Measurements from ENCODE around the gene GRK2. TPM values are rescaled to one million over a fixed set of nuclear protein-coding genes. Genes with fewer than 3 reads are reported as not detected.

GRK2 gene
- total and polyA plus RNA-seq, 2 of the 13 experiments (the other 11 are each of a cell fraction or from before 2014, with no cell fraction given): 31.3 to 42.4 TPM

- TF ChIP-seq ARHGAP35 (CRISPR knock-in tag; IDR thresholded peaks at IDR 0.05; ENCODE audit: borderline replicate concordance): no peak; the same call in 1 of the 2 replicates
- TF ChIP-seq, protein P1, sequence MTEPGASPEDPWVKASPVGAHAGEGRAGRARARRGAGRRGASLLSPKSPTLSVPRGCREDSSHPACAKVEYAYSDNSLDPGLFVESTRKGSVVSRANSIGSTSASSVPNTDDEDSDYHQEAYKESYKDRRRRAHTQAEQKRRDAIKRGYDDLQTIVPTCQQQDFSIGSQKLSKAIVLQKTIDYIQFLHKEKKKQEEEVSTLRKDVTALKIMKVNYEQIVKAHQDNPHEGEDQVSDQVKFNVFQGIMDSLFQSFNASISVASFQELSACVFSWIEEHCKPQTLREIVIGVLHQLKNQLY (CRISPR knock-in tag; IDR thresholded peaks at IDR 0.05): no peak
- TF ChIP-seq RORA (CRISPR knock-in tag; IDR thresholded peaks at IDR 0.05): no peak
- peak; percentile 41 for TF ChIP-seq ZNF781 (CRISPR knock-in tag; IDR thresholded peaks at IDR 0.05; ENCODE audit: borderline replicate concordance, not compliant biosample characterization)
- TF ChIP-seq CEBPB (IDR thresholded peaks at IDR 0.05; ENCODE audit: borderline replicate concordance, low read depth, low read length): no peak
- TF ChIP-seq ZNF782 (CRISPR knock-in tag; IDR thresholded peaks at IDR 0.05; ENCODE audit: borderline replicate concordance): no peak
- no peak for TF ChIP-seq SP1 (IDR thresholded peaks at IDR 0.05)
- TF ChIP-seq SP1 (CRISPR knock-in tag; IDR thresholded peaks at IDR 0.05): no peak; the same call in 1 of the 2 replicates
- no peak for TF ChIP-seq ZSCAN30 (CRISPR knock-in tag; IDR thresholded peaks at IDR 0.05)
- TF ChIP-seq KAT7 (CRISPR knock-in tag; IDR thresholded peaks at IDR 0.05; ENCODE audit: borderline replicate concordance): no peak
- TF ChIP-seq ARNT2 (CRISPR knock-in tag; IDR thresholded peaks at IDR 0.05; ENCODE audit: low read depth): peak; percentile 34; the same call in 1 of the 2 replicates
- peak; percentile 55 for TF ChIP-seq AGO1 (IDR thresholded peaks at IDR 0.05; ENCODE audit: low read depth, low read length, poor library complexity, severe bottlenecking)
- no peak for TF ChIP-seq ZNF75D (CRISPR knock-in tag; IDR thresholded peaks at IDR 0.05; ENCODE audit: borderline replicate concordance)
- TF ChIP-seq RARG (CRISPR knock-in tag; IDR thresholded peaks at IDR 0.05; ENCODE audit: low read depth): no peak
- TF ChIP-seq ZNF740 (CRISPR knock-in tag; IDR thresholded peaks at IDR 0.05): no peak
- peak; percentile 97 for TF ChIP-seq ELF1 (CRISPR knock-in tag; IDR thresholded peaks at IDR 0.05)
- TF ChIP-seq YEATS4 (CRISPR knock-in tag; IDR thresholded peaks at IDR 0.05; ENCODE audit: borderline replicate concordance): peak; percentile 69
- peak; percentile 42; the same call in 1 of the 2 replicates for TF ChIP-seq MYC (CRISPR knock-in tag; IDR thresholded peaks at IDR 0.05; ENCODE audit: borderline replicate concordance)
- peak; percentile 68; the same call in 1 of the 2 replicates for TF ChIP-seq PHF20 (CRISPR knock-in tag; IDR thresholded peaks at IDR 0.05)
- TF ChIP-seq NFE2L1 (CRISPR knock-in tag; IDR thresholded peaks at IDR 0.05; ENCODE audit: borderline replicate concordance): 0 out of 2 replicates have a peak, but pooled peaks have one; percentile 2
- TF ChIP-seq ZNF280D (CRISPR knock-in tag; IDR thresholded peaks at IDR 0.05): no peak; the same call in 1 of the 2 replicates
- no peak for TF ChIP-seq ZNF709 (CRISPR knock-in tag; IDR thresholded peaks at IDR 0.05)
- TF ChIP-seq MBD4 (IDR thresholded peaks at IDR 0.05; ENCODE audit: borderline replicate concordance, low read length): no peak
- no peak for TF ChIP-seq XBP1 (CRISPR knock-in tag; IDR thresholded peaks at IDR 0.05)
- TF ChIP-seq ZNF569 (CRISPR knock-in tag; IDR thresholded peaks at IDR 0.05; ENCODE audit: borderline replicate concordance): no peak
- TF ChIP-seq ASH2L (IDR thresholded peaks at IDR 0.05; ENCODE audit: insufficient read length, low read depth, low read length): peak; percentile 72
- no peak; the same call in 1 of the 2 replicates for TF ChIP-seq RFXANK (CRISPR knock-in tag; IDR thresholded peaks at IDR 0.05)
- peak; percentile 59; the same call in 1 of the 2 replicates for TF ChIP-seq ZSCAN9 (CRISPR knock-in tag; IDR thresholded peaks at IDR 0.05; ENCODE audit: borderline replicate concordance)
- peak; percentile 73; the same call in 1 of the 2 replicates for TF ChIP-seq SMC3 (IDR thresholded peaks at IDR 0.05; ENCODE audit: low read length)
These were observed 51.1 kb downstream of the GRK2 start (continued) for GRCh38 chr11:67317205-67317887.

Measured in HepG2 (cell line).